GM23248 (cell line): ENCODE results near the gene TOMM40L. TPM values are rescaled to one million over a fixed set of nuclear protein-coding genes. Genes with fewer than 3 reads are reported as not detected.
A peak's percentile ranks its signal among the peaks of the same experiment; 100 is the strongest.

Experiments
- DNase-seq: peaks from one replicate; pipeline ENCODE4 v3.0.0-alpha.2; 2015
- H2AFZ ChIP-seq: fragments of 200-600 bp; sonication (generic); 2 replicates; pipeline ENCODE4 v1.6.1; 2016; ENCODE audit warnings: antibody characterized with exemption
- H3F3A ChIP-seq: fragments of 200-600 bp; sonication (generic); 2 replicates; pipeline ENCODE4 v1.6.1; 2016; ENCODE audit warnings: mild to moderate bottlenecking, antibody characterized with exemption, mixed run types; ENCODE audit not compliant: insufficient read depth
- H3K27ac ChIP-seq: fragments of 200-600 bp; sonication (generic); 2 replicates; pipeline ENCODE4 v1.5.1; 2016; ENCODE audit warnings: mild to moderate bottlenecking
- H3K27me3 ChIP-seq: fragments of 200-600 bp; sonication (generic); replicated peaks from 2 replicates; pipeline ENCODE4 v1.6.1; 2016; ENCODE audit warnings: mild to moderate bottlenecking; ENCODE audit not compliant: insufficient read depth
- H3K36me3 ChIP-seq: fragments of 200-600 bp; sonication (generic); 2 replicates; pipeline ENCODE4 v1.6.1; 2016; ENCODE audit warnings: low read depth, mild to moderate bottlenecking
- H3K4me1 ChIP-seq: fragments of 200-600 bp; sonication (generic); 2 replicates; pipeline ENCODE4 v1.6.1; 2016; ENCODE audit warnings: mild to moderate bottlenecking; ENCODE audit not compliant: insufficient read depth
- H3K4me2 ChIP-seq: fragments of 200-600 bp; sonication (generic); one replicate; pipeline ENCODE4 v1.6.1; 2016; ENCODE audit warnings: mild to moderate bottlenecking; ENCODE audit not compliant: unreplicated experiment
- H3K4me3 ChIP-seq: fragments of 200-600 bp; sonication (generic); 2 replicates; pipeline ENCODE4 v1.5.1; 2016; ENCODE audit warnings: mild to moderate bottlenecking
- H3K79me2 ChIP-seq: fragments of 200-600 bp; sonication (generic); 2 replicates; pipeline ENCODE4 v1.6.1; 2016; ENCODE audit warnings: mild to moderate bottlenecking; ENCODE audit not compliant: insufficient read depth
- H3K9ac ChIP-seq: fragments of 200-600 bp; sonication (generic); 2 replicates; pipeline ENCODE4 v1.6.1; 2016; ENCODE audit warnings: mild to moderate bottlenecking
- H3K9me2 ChIP-seq: fragments of 200-600 bp; sonication (generic); 2 replicates; pipeline ENCODE4 v1.6.1; 2016; ENCODE audit warnings: mixed run types, mild to moderate bottlenecking, moderate library complexity; ENCODE audit not compliant: insufficient read depth
- H3K9me3 ChIP-seq: fragments of 200-600 bp; sonication (generic); one replicate; pipeline ENCODE4 v1.6.1; 2017; ENCODE audit warnings: low read depth
- H4K20me1 ChIP-seq: fragments of 200-600 bp; sonication (generic); 2 replicates; pipeline ENCODE4 v1.6.0; 2016; ENCODE audit not compliant: insufficient read depth
- EZH2 ChIP-seq: fragments of 200-600 bp; sonication (generic); IDR thresholded peaks from 2 replicates; pipeline ENCODE4 v1.6.1; 2018; ENCODE audit warnings: antibody characterized with exemption, mild to moderate bottlenecking; ENCODE audit not compliant: insufficient read depth, poor library complexity, severe bottlenecking
- EZH2phosphoT487 ChIP-seq: fragments of 200-600 bp; sonication (generic); IDR thresholded peaks from 2 replicates; pipeline ENCODE4 v1.6.1; 2018; ENCODE audit warnings: antibody characterized with exemption, moderate library complexity, mild to moderate bottlenecking, low read depth; ENCODE audit not compliant: insufficient read depth
- WGBS, 2 experiments: methylation state at CpG; one replicate each; pipeline ENCODE4 v1.1.6; 2015 to 2017; ENCODE audit warnings: low lambda C conversion rate in 2 of 2, low coverage in 1 of 2; ENCODE audit errors: missing lambda C conversion rate in 2 of 2; 5-methylcytosine and 5-hydroxymethylcytosine counted together
- in situ Hi-C: fragments of 300-500 bp; cut with MboI; formaldehyde crosslinking; loops from 2 replicates; pipeline ENCODE4 v1.15.0; 2020
- polyA plus RNA-seq: library from polyadenylated mRNA; unstranded; fragments of >200 nt; fragmentation: Nextera tagmentation; extraction: Ambion mirVana; gene quantifications from 2 replicates; pipeline ENCODE4 v1.2.1, GENCODE V29; 2016
- total RNA-seq: library from RNA; depleted of rRNA; stranded (reverse); fragments of >200 nt; shearing (Covaris generic); gene quantifications from 2 replicates; pipeline ENCODE4 v1.2.3, GENCODE V29; 2014

TOMM40L gene
- total and polyA plus RNA-seq, 2 experiments from 2014 or later, result 5.7 to 6.5 TPM

DNA sequence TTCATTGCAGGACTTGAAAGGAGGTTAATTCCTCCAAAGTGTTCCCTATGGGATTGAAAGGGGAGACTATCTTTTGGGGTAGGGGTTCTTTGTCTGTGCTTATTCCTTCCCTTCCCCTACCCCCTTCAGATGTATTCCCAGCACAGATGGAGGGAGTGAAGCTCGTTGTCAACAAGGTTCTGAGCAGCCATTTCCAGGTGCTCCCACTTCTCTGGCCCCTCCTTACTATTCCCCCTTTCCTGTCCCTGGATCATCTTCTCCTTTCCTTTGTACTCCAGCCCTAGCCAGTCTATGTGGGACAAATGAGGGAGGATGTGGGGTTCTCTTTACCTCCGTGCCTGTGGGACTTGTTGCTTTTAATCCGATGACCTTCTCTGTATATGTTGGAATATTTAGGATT lies 899 bp downstream of the TOMM40L start:
- peak overlapping the region; percentile 80 for H3K9ac ChIP-seq
- H3K4me3 ChIP-seq, result peak overlapping the region; percentile 91
- H3K27ac ChIP-seq, result no peak overlapping the region
- peaks cover 11% of the 10 kb centered on the region; the same call in 1 of the 2 replicates for H3K4me1 ChIP-seq
- peak overlapping the region; percentile 73 for H3K4me2 ChIP-seq
- no peaks in the 10 kb centered on the region for H3K27me3 ChIP-seq
- in situ Hi-C loops, result no loop called here
- 60% methylated on average over 3 of the region's 3 CpGs for WGBS, 2 experiments
- H3K9me2 ChIP-seq, result no peaks in the 10 kb centered on the region
- H3K79me2 ChIP-seq, result peaks cover 7% of the 10 kb centered on the region
- peak overlapping the region; percentile 93 for H2AFZ ChIP-seq
- TF ChIP-seq EZH2phosphoT487 (no peak), EZH2 (no peak)
- no peaks in the 10 kb centered on the region for H3K9me3 ChIP-seq
- no peak for DNase-seq
- peaks cover 5% of the 10 kb centered on the region; the same call in 1 of the 2 replicates for H3F3A ChIP-seq
- H4K20me1 ChIP-seq, result no peaks in the 10 kb centered on the region
- no peaks in the 10 kb centered on the region; the same call in 1 of the 2 replicates for H3K36me3 ChIP-seq

- Histone ChIP-seq H3K4me1 (peaks cover 11% of the 10 kb centered on the region; the same call in 1 of the 2 replicates), H2AFZ (peak overlapping the region; percentile 93), H3K4me2 (peak overlapping the region; percentile 73), H3K27me3 (no peaks in the 10 kb centered on the region), H4K20me1 (no peaks in the 10 kb centered on the region), H3K4me3 (peak overlapping the region; percentile 91), H3F3A (peaks cover 5% of the 10 kb centered on the region; the same call in 1 of the 2 replicates), H3K9me3 (no peaks in the 10 kb centered on the region), H3K79me2 (peaks cover 7% of the 10 kb centered on the region), H3K36me3 (no peaks in the 10 kb centered on the region; the same call in 1 of the 2 replicates), H3K9ac (peak overlapping the region; percentile 80; the same call in 1 of the 2 replicates), H3K9me2 (no peaks in the 10 kb centered on the region), H3K27ac (no peak overlapping the region)
- peak; percentile 88 for DNase-seq
- WGBS, 2 experiments, result 36 to 38% methylated on average over 11 of the region's 11 CpGs
- in situ Hi-C loops, result no loop called here
- no peak for TF ChIP-seq EZH2phosphoT487
- TF ChIP-seq EZH2, result no peak
Measured at GRCh38 chr1:161227196-161227871, 1.5 kb downstream of the TOMM40L start.

DNA sequence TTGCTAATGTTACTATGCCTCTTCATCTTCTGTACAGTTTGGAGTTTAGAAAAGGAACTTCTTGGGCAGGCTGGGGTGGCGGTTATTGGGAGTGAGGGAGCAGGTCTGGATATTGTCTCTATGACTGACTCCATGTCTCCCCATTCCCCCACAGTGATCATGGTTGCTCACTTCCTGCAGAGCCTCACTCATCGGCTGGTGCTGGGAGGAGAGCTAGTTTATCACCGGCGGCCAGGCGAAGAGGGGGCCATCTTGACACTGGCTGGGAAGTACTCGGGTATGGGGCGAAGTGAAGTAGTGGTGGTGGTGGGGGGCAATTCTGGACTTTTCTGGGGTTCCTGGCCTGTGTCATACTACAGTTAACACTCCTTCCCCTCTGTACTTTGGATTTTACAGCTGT lies 2.2 kb downstream of the TOMM40L start:
- Histone ChIP-seq H3K27me3 (no peaks in the 10 kb centered on the region), H3F3A (peaks cover 5% of the 10 kb centered on the region; the same call in 1 of the 2 replicates), H3K9me2 (no peaks in the 10 kb centered on the region), H3K4me3 (no peak overlapping the region), H2AFZ (no peak overlapping the region; the same call in 1 of the 2 replicates), H4K20me1 (no peaks in the 10 kb centered on the region), H3K36me3 (no peaks in the 10 kb centered on the region; the same call in 1 of the 2 replicates), H3K9ac (no peak overlapping the region), H3K79me2 (peaks cover 7% of the 10 kb centered on the region), H3K4me1 (peaks cover 11% of the 10 kb centered on the region; the same call in 1 of the 2 replicates), H3K4me2 (no peak overlapping the region), H3K9me3 (no peaks in the 10 kb centered on the region), H3K27ac (no peak overlapping the region)
- 91% methylated on average over 7 of the region's 7 CpGs for WGBS, 2 experiments
- no peak for DNase-seq
- in situ Hi-C loops, result no loop called here
- TF ChIP-seq EZH2phosphoT487 (no peak), EZH2 (no peak)

DNA sequence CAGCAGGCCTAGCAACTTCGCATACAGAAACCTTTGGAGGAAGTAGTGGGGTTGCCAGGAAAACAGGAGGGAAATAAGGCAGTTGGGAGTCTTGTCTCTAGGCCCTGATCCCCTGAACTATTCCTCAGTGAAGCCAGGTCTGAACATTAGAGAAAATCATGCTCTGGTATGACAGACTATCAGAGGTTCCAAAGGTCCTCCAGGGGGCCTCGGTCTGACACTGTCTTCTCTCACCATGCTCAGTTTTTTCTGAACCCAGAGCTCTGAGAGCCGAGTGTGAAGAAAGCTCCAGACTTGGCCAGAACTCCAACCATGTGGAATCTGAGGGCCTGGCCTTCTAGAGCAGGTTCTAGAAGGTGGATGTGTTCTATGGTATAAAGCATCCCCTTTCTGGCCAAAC lies 4.0 kb downstream of the TOMM40L start:
- no peaks in the 10 kb centered on the region for H4K20me1 ChIP-seq
- no peak overlapping the region for H3K4me3 ChIP-seq
- H3K27me3 ChIP-seq, result no peaks in the 10 kb centered on the region
- WGBS, 2 experiments, result 44 to 47% methylated on average over 3 of the region's 3 CpGs
- no peak for TF ChIP-seq EZH2
- no peak for TF ChIP-seq EZH2phosphoT487
- H3K4me2 ChIP-seq, result no peak overlapping the region
- peaks cover 7% of the 10 kb centered on the region for H3K79me2 ChIP-seq
- no peak overlapping the region for H2AFZ ChIP-seq
- H3K9ac ChIP-seq, result no peak overlapping the region
- H3K9me2 ChIP-seq, result no peaks in the 10 kb centered on the region
- H3K27ac ChIP-seq, result no peak overlapping the region
- peaks cover 11% of the 10 kb centered on the region; the same call in 1 of the 2 replicates for H3K4me1 ChIP-seq
- H3K9me3 ChIP-seq, result no peaks in the 10 kb centered on the region
- H3F3A ChIP-seq, result peaks cover 5% of the 10 kb centered on the region; the same call in 1 of the 2 replicates
- no peak for DNase-seq
- no peaks in the 10 kb centered on the region; the same call in 1 of the 2 replicates for H3K36me3 ChIP-seq
- in situ Hi-C loops, result no loop called here
